Right lobe of liver (tissue), 4 donors: ENCODE measurements around the gene CPNE7.

Experiments
- POLR2A ChIP-seq: fragments of 450-650 bp; IDR thresholded peaks from one replicate; pipeline ENCODE4 v1.6.1; 2017; ENCODE audit warnings: antibody characterized with exemption, mild to moderate bottlenecking
- TF ChIP-seq, protein P1 (sequence below), 4 donors: fragments of 200-600 bp in 3 of 4; fragments of 450-650 bp in 1 of 4; IDR thresholded peaks; one replicate each; pipeline versions ENCODE4 v1.5.1 to v1.8.0; 2016 to 2022; ENCODE audit warnings: antibody characterized with exemption in 4 of 4, mild to moderate bottlenecking in 2 of 4
- donor health status: DM: no; HTN: no; CAD: no.
- donor health status: DM: no; HTN: no; CAD: no.
- donor health status: DM: no; HTN: yes; CAD: no.

DNA sequence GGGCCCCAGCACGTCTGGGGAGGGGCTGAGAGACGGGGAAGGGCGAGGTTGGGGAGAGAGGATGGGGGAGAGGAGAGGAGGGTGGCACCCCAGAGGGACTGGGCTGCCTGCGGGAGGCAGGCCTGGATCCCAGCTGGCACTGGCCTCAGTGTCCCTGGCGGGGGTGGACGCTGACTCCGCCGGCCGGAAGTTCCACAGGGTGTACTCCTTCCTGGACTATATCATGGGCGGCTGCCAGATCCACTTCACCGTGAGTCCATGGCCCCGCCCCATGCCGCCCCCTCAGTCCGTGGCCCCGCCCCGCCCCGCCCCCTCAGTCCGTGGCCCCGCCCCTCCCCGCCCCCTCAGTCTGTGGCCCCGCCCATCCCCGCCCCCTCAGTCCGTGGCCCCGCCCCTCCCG lies 11.3 kb downstream of the CPNE7 start:
- TF ChIP-seq, protein P1, sequence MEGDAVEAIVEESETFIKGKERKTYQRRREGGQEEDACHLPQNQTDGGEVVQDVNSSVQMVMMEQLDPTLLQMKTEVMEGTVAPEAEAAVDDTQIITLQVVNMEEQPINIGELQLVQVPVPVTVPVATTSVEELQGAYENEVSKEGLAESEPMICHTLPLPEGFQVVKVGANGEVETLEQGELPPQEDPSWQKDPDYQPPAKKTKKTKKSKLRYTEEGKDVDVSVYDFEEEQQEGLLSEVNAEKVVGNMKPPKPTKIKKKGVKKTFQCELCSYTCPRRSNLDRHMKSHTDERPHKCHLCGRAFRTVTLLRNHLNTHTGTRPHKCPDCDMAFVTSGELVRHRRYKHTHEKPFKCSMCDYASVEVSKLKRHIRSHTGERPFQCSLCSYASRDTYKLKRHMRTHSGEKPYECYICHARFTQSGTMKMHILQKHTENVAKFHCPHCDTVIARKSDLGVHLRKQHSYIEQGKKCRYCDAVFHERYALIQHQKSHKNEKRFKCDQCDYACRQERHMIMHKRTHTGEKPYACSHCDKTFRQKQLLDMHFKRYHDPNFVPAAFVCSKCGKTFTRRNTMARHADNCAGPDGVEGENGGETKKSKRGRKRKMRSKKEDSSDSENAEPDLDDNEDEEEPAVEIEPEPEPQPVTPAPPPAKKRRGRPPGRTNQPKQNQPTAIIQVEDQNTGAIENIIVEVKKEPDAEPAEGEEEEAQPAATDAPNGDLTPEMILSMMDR (IDR thresholded peaks at IDR 0.05), result no peak
- no peak for TF ChIP-seq POLR2A
